Suprapubic skin (tissue), 4 donors: ENCODE results near the gene ZW10.

Experiments
- POLR2A ChIP-seq, 2 donors: fragments of 450-650 bp; IDR thresholded peaks; one replicate each; pipeline ENCODE4 v1.6.1; 2017; ENCODE audit warnings: antibody characterized with exemption in 2 of 2, mild to moderate bottlenecking in 2 of 2, moderate library complexity in 2 of 2
- POLR2AphosphoS5 ChIP-seq, 3 donors: sonication (generic); formaldehyde crosslinking; IDR thresholded peaks; one replicate each; pipeline ENCODE4 v1.6.1; 2017; ENCODE audit warnings: antibody characterized with exemption in 3 of 3
- TF ChIP-seq, protein P1 (sequence below), 2 donors: fragments of 200-600 bp in 1 of 2; fragments of 450-650 bp in 1 of 2; sonication (generic) in 1 of 2; IDR thresholded peaks; one replicate each; pipeline ENCODE4 v1.5.1; 2016 to 2019; ENCODE audit warnings: antibody characterized with exemption in 2 of 2, mild to moderate bottlenecking in 1 of 2, moderate library complexity in 1 of 2

- TF ChIP-seq, protein P1, sequence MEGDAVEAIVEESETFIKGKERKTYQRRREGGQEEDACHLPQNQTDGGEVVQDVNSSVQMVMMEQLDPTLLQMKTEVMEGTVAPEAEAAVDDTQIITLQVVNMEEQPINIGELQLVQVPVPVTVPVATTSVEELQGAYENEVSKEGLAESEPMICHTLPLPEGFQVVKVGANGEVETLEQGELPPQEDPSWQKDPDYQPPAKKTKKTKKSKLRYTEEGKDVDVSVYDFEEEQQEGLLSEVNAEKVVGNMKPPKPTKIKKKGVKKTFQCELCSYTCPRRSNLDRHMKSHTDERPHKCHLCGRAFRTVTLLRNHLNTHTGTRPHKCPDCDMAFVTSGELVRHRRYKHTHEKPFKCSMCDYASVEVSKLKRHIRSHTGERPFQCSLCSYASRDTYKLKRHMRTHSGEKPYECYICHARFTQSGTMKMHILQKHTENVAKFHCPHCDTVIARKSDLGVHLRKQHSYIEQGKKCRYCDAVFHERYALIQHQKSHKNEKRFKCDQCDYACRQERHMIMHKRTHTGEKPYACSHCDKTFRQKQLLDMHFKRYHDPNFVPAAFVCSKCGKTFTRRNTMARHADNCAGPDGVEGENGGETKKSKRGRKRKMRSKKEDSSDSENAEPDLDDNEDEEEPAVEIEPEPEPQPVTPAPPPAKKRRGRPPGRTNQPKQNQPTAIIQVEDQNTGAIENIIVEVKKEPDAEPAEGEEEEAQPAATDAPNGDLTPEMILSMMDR (IDR thresholded peaks at IDR 0.05), result peak; percentile 68 to 80
- TF ChIP-seq POLR2AphosphoS5 (IDR thresholded peaks at IDR 0.05), result peak in 2 of 3 donors; percentile 55 to 57
- no peak for TF ChIP-seq POLR2A (IDR thresholded peaks at IDR 0.05)
These were observed at the start of gene ZW10 for GRCh38 chr11:113773416-113774173.
